Liver (tissue), 3 donors: Measurements from ENCODE around the gene FOXN3.

Experiments used
- FOXA1 ChIP-seq: IDR thresholded peaks from 2 replicates; pipeline ENCODE4 v1.6.1; 2016; ENCODE audit warnings: antibody characterized with exemption
- GABPA ChIP-seq, 2 donors: IDR thresholded peaks in 1 of 2; conservative IDR thresholded peaks in 1 of 2; 2 replicates each; pipeline ENCODE4 v1.6.1; 2016; ENCODE audit warnings: antibody characterized with exemption in 2 of 2, mild to moderate bottlenecking in 1 of 2, moderate library complexity in 1 of 2
- HNF4A ChIP-seq, 2 donors: conservative IDR thresholded peaks; 2 replicates each; pipeline ENCODE4 v1.6.1; 2016; ENCODE audit warnings: antibody characterized with exemption in 2 of 2, mild to moderate bottlenecking in 2 of 2
- HNF4G ChIP-seq: IDR thresholded peaks from 2 replicates; pipeline ENCODE4 v1.6.1; 2016; ENCODE audit warnings: antibody characterized with exemption
- JUND ChIP-seq, 2 donors: IDR thresholded peaks; 2 replicates each; pipeline ENCODE4 v1.6.1; 2016; ENCODE audit warnings: antibody characterized with exemption in 2 of 2
- RAD21 ChIP-seq, 2 donors: IDR thresholded peaks; 2 replicates each; pipeline ENCODE4 v1.6.1; 2016; ENCODE audit warnings: antibody characterized with exemption in 2 of 2, mild to moderate bottlenecking in 2 of 2
- TAF1 ChIP-seq: conservative IDR thresholded peaks from 2 replicates; pipeline ENCODE4 v1.6.1; 2016; ENCODE audit warnings: antibody characterized with exemption, mild to moderate bottlenecking
- YY1 ChIP-seq: IDR thresholded peaks from 2 replicates; pipeline ENCODE4 v1.6.1; 2016; ENCODE audit warnings: antibody characterized with exemption, mild to moderate bottlenecking
- TF ChIP-seq, protein P1 (sequence below): fragments of 150-350 bp; IDR thresholded peaks from 2 replicates; pipeline ENCODE4 v1.5.1; 2017; ENCODE audit warnings: improper control_type of control experiment, low read depth, low read length; ENCODE audit not compliant: missing input control
- TF ChIP-seq, protein P2 (sequence below): IDR thresholded peaks from 2 replicates; pipeline ENCODE4 v1.6.1; 2016; ENCODE audit warnings: antibody characterized with exemption
- TF ChIP-seq, protein P3 (sequence below): IDR thresholded peaks from 2 replicates; pipeline ENCODE4 v1.6.1; 2016; ENCODE audit warnings: antibody characterized with exemption
- TF ChIP-seq, protein P4 (sequence below): IDR thresholded peaks from 2 replicates; pipeline ENCODE4 v1.6.1; 2016; ENCODE audit warnings: antibody characterized with exemption, mild to moderate bottlenecking
- donor health status: healthy.
- donor health status: healthy.

DNA sequence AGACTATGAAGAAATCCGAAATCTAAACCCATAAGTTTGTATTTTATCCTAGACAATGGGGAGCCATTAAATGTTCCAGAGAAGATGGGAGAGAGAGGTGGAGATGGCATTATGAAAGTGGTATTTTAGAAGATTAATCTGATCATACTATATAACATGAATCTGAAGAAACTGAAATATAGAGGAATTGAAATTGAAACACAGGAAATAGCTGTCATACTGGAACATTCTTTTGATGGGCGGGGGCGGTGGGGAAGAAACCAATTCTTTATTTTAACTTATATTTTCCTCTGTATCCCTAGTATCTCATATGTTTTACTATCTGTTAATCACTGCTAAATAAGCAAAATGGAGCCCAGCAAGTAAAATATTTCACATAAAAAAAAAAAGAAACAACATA is 27.0 kb upstream of the FOXN3 start:
- TF ChIP-seq GABPA (IDR thresholded peaks at IDR 0.05 in 1 of 2, conservative IDR thresholded peaks at IDR 0.05 in 1 of 2): no peak
- TF ChIP-seq YY1: no peak
- TF ChIP-seq, protein P1, sequence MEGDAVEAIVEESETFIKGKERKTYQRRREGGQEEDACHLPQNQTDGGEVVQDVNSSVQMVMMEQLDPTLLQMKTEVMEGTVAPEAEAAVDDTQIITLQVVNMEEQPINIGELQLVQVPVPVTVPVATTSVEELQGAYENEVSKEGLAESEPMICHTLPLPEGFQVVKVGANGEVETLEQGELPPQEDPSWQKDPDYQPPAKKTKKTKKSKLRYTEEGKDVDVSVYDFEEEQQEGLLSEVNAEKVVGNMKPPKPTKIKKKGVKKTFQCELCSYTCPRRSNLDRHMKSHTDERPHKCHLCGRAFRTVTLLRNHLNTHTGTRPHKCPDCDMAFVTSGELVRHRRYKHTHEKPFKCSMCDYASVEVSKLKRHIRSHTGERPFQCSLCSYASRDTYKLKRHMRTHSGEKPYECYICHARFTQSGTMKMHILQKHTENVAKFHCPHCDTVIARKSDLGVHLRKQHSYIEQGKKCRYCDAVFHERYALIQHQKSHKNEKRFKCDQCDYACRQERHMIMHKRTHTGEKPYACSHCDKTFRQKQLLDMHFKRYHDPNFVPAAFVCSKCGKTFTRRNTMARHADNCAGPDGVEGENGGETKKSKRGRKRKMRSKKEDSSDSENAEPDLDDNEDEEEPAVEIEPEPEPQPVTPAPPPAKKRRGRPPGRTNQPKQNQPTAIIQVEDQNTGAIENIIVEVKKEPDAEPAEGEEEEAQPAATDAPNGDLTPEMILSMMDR: no peak
- TF ChIP-seq TAF1: no peak
- TF ChIP-seq FOXA1: no peak
- TF ChIP-seq RAD21 (IDR thresholded peaks at IDR 0.05): no peak
- TF ChIP-seq, protein P2, sequence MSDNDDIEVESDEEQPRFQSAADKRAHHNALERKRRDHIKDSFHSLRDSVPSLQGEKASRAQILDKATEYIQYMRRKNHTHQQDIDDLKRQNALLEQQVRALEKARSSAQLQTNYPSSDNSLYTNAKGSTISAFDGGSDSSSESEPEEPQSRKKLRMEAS: no peak
- TF ChIP-seq, protein P3, sequence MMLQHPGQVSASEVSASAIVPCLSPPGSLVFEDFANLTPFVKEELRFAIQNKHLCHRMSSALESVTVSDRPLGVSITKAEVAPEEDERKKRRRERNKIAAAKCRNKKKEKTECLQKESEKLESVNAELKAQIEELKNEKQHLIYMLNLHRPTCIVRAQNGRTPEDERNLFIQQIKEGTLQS: no peak
- no peak for TF ChIP-seq HNF4G
- TF ChIP-seq, protein P4, sequence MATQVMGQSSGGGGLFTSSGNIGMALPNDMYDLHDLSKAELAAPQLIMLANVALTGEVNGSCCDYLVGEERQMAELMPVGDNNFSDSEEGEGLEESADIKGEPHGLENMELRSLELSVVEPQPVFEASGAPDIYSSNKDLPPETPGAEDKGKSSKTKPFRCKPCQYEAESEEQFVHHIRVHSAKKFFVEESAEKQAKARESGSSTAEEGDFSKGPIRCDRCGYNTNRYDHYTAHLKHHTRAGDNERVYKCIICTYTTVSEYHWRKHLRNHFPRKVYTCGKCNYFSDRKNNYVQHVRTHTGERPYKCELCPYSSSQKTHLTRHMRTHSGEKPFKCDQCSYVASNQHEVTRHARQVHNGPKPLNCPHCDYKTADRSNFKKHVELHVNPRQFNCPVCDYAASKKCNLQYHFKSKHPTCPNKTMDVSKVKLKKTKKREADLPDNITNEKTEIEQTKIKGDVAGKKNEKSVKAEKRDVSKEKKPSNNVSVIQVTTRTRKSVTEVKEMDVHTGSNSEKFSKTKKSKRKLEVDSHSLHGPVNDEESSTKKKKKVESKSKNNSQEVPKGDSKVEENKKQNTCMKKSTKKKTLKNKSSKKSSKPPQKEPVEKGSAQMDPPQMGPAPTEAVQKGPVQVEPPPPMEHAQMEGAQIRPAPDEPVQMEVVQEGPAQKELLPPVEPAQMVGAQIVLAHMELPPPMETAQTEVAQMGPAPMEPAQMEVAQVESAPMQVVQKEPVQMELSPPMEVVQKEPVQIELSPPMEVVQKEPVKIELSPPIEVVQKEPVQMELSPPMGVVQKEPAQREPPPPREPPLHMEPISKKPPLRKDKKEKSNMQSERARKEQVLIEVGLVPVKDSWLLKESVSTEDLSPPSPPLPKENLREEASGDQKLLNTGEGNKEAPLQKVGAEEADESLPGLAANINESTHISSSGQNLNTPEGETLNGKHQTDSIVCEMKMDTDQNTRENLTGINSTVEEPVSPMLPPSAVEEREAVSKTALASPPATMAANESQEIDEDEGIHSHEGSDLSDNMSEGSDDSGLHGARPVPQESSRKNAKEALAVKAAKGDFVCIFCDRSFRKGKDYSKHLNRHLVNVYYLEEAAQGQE: no peak
- TF ChIP-seq HNF4A (conservative IDR thresholded peaks at IDR 0.05): no peak
- no peak for TF ChIP-seq JUND (IDR thresholded peaks at IDR 0.05)
